SIG-M5 (cell line): ENCODE data around the gene FRMD4A.

Experiments
- DNase-seq: peaks from one replicate; lab custom pipeline; 2025; lab: John Stamatoyannopoulos, UW

The FRMD4A gene

DNA sequence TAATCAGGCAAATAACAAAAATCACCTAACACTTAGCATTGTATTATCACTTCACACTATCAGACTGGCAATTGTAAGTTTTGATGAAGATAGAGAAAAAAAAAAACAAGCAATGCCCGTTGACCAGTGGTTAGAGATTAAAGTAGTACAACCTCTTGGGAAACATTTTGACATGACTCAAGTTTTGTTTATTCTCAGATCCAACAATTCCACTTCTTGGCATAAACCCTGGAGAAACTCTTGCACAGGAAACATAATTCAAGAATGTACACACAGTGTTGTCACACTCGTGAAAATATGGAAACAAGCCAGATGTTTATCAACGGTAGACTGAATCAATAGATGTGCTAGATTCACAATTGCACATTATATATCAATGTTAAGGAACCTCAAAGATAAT lies 37.2 kb downstream of the FRMD4A start:
- DNase-seq: no peak

DNA sequence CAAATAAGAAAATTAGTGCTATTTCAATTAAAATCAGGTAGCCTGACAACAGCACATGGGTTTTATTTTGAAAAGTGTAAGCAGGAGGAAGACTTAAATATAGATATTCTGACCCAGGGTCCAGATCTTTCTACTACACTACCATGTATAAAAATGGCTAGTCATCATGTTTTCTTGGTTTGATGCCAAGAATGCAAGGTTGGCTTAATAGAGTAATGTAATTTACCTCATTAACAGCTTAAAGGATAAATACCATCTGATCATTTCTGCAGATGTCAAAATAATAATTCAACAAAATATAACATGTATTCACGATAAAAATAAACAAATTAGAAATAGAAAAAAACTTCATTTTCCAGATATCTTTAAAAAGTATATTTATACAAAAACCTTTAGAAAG lies 39.4 kb downstream of the FRMD4A start:
- no peak for DNase-seq

DNA sequence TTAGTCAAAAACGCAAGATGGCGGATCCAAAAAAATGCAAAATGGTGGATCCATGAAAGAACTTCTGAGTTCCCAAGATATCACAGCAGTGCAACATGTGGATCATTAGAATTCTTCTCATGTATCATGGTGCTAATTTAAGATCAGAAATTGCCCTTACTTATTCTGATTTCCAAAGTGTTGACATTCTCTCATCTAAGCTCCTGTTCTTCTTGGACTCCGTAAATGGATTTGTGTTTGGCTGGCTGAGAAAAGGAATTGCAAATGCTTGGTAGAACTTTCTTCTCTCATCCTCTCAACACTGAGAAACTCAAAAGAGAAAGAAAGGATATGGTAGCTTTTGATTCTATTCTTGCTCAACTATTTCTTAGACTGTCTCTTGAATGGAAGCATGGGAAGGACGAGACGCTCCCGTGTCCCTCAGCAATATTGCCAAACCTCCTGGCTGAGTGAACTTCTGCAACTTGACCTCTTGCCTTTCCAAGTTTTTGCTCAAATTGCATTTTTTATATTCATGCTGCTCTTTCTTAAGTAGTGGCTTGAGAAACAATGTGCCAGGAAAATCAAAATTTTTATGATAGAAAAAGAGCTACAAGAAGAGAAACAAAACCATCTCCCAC lies 44.7 kb downstream of the FRMD4A start:
- no peak for DNase-seq

DNA sequence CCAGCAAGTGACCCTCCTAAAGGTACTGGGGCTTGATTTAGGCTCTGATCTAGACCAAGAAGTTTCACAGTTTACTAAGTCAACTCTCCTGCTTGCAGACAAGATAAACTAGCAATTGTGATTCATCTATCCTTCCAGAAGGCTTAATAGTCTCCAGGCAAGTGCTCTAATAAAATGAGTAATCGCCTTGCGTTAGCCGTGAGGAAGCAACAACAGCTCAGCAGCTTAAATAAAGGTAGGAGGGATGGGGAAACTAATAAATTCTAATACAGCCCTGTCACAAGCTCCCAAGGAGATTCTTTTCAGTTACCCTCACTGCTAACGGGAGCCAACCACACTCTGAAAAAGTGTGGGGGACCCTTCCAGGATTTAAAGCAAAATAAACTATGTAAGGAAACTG lies 48.4 kb downstream of the FRMD4A start:
- DNase-seq: no peak

DNA sequence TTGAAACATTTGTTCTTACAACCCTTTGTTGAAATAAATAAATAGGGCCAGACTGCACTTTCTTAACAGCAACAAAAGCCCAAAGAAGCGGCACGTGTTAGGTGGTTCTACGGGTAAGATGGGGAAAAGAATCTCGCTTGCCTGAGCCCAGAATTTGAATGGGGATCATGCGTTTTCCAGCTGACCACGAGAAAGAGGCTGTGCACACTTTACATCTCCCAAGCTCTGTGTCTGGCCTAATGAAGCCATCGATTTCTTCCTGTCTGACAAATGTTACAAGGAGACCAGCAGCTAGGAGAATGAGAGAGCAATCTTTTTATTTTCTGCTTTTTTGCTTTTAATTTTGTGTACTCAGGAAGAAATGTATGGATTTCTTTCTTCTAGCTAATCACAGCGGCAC lies 52.2 kb downstream of the FRMD4A start:
- no peak for DNase-seq

DNA sequence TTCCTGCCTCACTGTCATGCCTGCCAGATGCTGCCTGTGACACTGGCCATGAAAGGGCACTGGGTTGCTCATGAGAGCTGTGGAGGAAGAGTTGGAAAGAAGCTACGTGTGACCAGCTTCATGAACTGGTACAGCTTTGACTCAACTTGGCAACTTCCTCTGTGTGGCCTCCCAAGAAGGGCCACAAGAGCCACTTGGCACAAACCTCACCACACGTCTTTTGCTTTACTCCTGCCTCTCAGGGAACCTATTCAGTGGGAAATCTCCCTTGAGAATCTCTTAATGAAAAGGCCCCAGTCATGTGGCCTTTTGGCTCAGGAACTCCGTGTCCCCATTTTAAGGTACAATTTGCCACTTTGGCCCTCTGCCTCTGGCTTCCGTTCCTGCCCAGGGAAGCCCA lies 54.5 kb downstream of the FRMD4A start:
- no peak for DNase-seq

DNA sequence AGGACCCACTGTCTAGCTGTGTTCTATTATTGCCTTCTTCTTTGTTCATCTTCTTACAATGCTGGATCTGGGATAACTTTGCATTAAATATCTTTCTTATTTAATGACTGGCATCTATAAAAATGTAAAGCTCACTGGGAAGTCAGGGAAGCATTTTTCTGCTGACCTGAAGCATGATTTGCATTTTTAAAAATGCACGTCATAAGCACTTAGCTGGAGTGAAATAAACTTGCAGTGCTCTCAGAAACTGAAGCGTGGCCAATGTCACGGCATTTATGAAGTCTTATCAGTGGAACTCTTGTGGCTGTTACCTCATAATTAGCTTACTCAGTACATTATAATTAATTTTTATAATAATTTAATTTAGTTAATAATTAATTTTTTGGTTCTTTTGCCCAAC lies 59.1 kb downstream of the FRMD4A start:
- no peak for DNase-seq

DNA sequence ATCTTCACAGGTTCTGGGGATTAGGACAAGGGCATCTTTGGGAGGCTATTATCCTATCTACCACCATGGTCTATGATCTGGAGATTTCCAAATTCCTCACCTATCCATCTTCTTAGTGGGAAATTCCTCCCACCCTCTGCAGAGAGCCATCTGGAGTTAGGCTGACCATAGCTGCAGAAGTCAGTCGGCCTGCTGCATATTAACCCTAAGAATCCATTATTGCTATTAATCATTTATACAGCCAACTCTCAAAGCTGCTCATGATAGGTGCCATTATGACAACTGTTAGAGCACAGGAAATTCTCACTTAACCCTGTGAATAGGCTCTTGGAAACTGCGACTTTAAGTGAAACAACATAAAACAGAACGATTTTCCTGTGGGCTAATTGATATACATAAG lies 60.4 kb downstream of the FRMD4A start:
- no peak for DNase-seq

DNA sequence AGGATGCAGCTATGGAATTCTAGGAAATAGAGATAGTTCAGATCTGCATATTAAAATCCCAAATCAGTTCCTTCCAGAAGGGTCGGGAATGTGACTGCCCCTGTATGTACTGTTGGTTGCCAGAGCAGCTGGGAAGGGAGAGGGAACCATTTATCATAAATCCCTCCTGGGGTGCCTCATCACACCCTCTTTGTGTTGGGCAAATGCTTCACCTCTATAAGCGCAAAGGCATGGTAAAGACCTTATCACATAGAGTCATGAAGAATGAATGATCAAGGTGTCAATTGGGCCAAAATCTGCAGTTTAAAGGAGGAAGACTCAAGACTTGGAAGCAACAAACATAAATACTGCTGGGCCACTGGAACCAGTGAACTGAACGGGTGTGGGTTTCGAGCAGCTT lies 65.0 kb downstream of the FRMD4A start:
- DNase-seq: no peak

DNA sequence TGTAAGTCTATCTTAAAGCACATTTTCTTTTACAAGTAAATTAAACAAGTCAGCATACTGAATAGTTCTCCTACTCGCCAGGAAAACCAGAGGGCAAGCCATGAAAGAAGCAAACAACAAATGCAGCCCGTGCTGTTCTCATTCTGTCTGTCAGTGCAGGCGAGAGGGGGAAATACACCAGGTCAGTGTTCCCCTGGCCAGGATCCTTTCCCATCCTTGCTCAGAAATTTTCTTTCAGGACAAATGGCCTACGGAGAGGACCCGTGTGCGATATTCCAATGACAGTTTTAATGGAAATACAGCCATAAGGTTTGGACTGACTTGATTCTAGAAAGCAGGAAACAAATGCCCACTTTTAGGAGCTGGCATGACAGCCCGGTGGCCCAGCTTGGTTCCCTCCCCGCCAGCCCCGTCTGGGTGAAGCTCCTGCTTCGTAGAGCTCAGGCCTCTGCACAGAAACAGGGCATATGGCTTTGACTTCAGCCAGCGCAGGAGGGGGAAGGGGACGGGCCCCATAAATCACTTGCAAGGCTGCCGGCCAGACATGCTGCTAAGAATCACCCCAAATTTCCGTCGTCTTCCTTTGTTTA lies 67.8 kb downstream of the FRMD4A start:
- DNase-seq: no peak

DNA sequence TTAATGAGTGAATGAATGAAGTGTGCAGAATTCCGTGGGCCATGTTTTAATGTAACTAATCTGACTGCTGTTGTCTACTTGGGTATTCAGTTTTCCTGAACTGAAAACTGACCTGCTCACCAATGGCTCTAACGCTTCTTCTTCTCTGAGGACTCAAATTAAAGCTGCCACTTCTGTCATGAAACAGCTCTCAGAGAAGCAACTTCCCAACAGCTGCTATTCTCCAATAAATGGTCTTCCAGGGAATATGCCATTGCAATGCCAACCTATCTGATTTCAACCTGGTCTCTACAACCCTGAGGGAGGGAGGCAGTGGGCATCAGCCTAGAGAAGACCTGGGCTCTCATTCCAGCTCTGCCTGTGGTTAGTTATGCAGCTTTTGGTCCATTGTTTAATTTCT lies 69.4 kb downstream of the FRMD4A start:
- DNase-seq: no peak

DNA sequence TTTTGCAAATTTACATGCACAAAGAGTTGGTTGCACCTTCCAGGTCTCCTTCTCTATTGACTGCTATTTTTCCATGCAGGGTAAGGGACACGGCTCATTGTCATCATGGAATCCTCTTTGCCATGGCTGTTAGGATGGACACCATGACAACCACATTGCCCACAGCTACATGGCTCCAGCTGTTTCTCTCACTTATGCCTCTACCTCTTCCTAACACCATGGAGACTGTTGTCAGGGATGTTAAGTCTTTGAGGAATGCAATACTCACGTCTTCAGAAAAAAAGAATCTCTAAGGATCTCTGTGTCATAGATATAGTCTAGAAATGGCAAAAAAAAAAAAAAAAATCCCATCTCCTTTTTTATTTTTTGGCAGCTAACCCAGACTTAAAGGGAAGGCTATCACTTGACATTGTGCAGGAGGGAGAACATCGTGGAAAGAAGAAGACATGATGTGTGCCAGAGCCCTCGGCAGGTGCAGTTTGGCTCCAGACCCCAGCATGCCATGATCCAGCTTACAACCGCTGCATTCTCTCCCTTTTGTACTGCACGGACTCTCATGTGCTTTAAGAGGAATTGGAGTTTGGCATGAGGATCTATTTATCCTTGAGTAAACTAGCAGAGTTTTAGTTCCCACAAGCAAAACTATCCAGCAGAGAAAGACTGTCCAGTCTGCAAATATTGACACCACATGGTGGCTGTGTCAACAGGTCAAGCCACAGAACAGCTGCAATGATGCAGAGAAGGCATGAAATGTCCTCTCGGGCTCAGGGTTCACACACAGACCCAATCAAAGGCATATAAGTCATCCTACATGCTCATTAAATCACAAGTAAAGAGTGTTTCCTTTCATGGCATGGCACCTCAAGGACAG lies 70.8 kb downstream of the FRMD4A start:
- no peak for DNase-seq

DNA sequence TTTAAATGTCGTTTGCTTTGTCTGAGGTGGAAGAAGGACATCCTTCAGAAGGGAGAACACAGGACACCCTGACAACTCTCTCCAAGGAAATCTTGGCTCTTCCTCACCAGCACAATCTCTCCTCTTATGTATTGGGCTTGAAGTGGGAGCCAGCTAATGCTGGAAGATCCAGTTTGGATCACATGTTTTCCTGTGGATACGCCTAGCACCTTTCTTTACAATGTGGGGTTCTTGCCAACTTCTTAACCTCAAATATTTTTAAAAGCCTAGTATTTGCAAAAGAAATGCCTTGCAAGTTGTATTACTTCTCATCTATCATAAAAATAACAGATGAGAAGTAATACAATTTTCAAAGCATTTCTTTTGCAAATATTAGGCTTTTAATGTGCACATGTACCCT lies 76.4 kb downstream of the FRMD4A start:
- no peak for DNase-seq

DNA sequence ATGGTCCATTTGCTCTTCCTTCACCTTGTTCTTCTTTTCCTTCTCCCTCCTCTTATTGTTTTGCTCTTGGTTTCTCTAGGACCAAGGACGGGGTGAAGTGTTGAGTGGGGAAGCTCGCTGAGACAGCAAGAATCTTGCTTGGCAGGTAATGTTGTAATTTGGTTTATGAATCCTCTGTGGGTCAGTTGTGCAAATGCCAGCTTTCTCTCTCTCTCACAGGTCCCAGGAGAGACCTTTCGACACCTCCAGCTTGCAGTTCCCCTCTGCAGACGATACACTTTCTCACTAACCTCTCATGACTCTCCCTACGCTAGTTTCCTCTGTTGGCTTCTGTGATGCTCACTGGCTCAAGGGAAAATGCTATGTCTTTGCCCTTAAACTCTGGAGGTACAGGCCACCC lies 77.0 kb downstream of the FRMD4A start:
- no peak for DNase-seq

DNA sequence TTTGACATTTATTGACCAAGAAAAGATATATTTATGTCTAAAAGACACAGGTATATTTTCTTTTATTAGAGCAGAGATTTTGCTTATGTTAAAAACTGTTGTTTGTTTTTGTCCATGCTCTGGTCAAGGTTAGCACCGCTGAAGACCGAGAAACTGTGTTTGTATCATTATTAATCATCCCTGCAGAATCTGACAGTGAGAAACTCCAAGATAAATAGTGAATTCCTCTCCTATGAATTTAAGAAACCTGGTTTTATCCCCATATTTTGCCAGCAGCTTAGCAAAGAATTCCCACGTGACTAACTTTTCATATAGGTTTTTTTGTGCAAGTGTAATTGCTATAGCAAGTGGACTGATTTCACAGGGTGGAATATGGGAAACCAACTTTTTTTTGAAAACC lies 77.6 kb downstream of the FRMD4A start:
- DNase-seq: no peak

DNA sequence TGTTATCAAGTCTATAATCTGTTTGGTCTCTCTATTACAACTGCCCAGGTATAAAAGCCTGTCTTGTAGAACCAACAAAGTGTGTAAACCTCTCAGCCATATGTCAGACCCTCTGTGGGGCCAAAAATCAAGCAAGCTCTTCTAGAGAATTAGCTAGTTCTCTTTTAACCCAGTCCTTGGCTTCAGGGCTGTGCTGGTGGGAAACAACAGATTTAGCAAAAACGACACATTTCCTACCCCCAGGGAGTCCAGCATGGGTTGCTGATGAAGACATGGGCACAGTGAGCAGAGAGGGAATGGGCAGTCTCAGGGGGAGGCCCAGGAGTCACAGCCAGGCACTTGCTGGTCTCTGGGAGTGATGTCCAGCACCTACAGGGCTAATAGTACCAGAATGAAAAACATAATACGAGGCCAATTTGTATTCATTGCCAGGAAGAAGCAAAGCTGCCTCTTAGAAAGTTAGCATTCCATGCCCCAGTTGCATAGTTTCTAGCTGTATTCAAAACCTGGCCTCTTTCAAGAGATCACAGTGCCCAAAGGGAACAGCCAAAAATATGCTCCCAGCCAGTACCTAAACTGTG lies 80.1 kb downstream of the FRMD4A start:
- no peak for DNase-seq

DNA sequence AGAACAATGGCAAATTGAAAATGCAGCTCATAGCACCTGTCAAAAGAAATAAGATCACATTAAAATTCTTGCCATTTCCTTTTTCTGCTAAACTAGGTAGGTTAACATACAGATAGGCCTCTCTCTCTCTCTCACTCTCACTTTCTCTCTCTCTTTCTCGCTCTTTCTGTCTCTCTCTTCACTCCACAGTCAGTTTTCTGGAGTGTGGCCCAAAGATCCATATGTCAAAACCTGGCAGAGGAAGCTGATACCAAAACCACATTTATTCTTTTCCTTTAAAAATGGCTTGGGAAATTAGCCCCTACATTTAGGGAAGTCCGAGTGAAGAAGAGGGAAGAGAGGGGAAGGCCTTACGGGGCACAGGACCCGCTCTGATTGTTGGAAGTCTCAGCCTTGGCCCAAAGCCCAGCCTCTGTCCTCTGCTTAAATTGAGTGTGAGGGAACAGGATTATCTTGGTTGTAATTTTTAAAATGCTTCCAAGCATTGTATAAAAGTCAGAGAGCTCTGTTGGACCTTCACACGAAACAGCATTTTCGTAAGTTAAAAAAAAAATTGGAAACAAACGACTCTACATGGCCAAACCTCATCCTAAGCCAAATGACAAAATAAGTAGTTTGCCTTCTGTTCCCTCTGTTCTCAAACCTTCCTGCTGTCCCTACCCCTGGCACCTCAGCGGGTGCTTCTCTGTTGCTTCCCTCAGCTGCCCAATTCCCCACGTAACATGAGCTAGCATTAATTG lies 83.2 kb downstream of the FRMD4A start:
- no peak for DNase-seq

DNA sequence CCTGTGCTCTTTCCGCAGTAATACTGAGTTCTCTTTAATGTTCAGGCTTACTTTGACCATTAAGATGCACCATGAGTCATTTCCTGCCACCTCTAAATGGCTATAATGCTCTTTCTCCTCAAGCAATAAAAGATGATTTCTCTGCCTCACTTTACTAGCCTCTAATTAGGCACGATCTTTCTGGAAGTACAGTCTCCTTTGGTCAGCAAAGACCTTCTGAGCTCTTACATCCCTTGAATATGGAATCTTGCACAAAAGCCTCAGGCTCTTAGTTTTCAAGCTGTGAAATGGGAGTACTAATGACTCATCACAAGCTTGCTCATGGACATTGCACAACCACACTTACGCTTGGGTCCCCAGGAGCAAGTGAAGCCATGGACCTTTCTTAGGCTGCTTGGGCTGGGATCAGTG lies 85.9 kb downstream of the FRMD4A start:
- DNase-seq: no peak

DNA sequence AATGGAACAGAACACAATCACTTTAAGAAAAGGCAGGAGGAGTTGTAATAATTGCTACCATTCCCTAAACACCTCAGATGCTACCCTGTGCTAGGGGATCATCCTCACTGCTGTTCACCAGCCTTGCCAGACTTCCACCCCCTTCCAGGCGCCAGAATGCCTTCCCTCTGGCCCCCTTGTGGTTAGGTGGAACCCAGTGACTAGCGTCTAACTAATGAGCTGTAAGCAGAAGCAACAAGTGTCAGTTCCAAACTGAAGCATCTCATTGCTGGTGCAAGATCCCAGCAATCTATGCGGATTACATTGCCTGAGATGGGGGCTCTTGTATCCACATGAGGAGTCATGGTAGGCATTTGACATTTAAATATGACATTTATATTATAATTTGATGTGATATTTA lies 86.6 kb downstream of the FRMD4A start:
- DNase-seq: no peak

DNA sequence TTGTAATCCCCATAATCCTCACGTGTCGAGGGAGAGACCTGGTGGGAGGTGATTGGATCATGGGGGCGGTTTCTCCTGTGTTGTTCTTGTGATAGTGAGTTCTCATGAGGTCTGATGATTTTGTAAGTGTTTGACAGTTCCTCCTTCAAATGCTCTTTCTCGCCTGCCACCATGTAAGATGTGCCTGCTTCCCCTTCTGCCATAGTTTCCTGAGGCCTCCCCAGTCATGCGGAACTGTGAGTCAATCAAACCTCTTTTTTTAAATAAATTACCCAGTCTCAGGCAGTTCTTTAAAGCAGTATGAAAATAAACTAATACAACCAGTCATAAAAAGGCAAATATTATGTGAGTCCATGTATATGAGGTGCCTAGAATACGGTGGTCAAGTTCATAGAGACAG lies 87.5 kb downstream of the FRMD4A start:
- no peak for DNase-seq

DNA sequence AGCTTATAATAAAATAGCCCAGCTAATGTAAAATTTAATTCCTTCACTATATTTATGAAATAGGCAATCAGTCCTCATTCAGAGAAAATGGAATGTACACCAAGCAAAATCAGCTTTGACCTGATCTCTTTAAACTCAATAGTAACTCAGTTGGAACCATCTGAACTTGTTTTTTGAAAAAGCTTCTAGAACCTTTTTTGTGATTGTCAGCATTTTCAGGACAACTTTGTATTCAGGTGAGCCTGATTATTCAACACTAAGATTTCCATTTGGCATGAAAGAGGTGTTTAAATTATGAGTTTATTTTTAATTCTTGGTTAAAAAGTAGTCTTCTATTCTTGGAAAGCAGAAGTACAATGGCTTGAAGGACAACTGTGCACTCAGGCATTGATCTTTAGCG lies 89.5 kb downstream of the FRMD4A start:
- no peak for DNase-seq
